Stimulated activated CD8-positive, alpha-beta memory T cell treated with anti-CD3 and anti-CD28 coated beads, Interleukin-4, amount 100 ng/mL, for 48 hours (primary cell): Measurements from ENCODE around the gene RNF213.
"Not testable (repeated sequence)": the region's sequence is repeated elsewhere in the genome, so short reads cannot be mapped to it uniquely, and the experiment has no call there.

Experiments
- DNase-seq: peaks from one replicate; pipeline ENCODE4 v3.0.0-alpha.2; 2020

The RNF213 gene

DNA sequence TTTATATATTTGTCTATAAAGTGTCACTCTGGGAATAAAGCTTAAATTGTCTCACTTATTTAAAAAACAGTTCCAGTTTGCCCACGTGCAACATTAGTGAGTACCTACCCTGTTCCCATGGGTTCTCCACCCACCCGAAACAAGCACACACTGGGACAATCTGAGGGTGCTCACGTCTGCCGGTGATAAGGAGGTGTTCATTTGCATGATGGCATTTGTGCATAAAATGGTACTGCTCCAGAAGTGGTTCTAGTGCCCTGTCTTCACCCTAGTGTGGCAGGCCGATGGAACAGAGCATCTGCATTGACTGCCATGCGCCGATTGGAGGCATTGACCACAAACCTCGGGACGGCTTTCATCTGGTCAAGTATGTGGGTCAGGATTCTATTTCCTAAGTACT is 118.7 kb downstream of the RNF213 start:
- no peak for DNase-seq

DNA sequence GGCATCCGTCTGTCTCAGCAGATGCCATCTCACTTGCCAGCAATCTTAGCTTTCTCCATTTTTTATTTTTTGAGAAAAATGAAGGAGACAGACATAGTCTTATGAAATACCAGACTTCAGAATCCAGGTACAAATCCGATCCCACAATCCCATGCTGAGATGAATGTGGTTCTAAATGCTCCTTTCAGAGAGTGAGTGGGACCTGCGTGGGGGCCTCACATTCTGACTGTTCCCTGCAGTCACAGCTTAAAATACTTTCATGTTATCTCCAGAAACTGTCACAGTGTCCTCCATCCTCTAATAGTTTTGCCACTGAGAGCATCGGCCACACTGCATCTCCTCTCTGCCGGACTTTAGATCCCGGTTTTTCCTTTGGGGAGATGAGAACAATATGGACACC is 119.4 kb downstream of the RNF213 start:
- DNase-seq = no peak

DNA sequence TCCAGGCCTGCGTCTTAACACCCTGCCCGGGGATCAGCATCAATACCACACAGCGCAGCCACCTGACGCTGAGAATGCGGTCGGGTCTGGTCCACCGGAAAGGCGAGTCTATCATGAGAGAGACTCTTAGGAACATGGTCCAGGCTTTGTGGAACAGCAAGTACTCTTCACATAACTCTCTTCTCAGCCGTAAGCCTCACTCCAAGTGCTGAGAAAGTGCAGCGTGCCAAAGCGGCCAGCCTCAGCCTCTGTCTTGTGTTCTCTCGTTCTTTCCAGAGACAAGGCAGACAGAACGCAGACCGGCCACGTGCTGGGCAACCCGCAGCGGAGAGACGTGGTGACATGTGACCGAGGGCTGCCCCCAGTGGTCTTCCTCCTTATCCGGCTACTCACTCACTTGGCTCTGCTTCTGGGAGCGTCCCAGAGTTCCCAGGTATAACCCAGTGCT is 119.9 kb downstream of the RNF213 start:
- no peak for DNase-seq

DNA sequence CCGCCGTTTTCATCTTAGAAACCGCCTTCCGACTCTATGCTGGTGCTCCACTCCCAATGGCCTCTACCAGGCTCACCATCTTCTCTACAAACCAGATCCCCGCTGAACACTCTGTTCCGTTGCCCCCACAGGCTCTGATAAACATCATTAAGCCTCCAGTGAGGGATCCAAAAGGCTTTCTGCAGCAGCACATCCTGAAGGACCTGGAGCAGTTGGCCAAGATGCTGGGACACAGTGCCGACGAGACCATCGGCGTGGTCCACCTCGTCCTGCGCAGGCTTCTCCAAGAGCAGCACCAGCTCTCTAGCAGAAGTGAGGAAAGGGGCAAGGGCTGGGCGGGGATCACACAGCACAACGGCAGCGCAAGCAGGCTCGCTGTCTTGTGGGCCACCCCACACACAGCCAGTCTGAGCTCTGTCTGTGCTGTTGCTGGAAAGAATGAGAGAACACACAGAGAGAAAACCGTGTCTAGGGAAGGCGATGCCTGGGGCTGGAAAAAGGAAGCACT is 120.8 kb downstream of the RNF213 start:
- DNase-seq = no peak

DNA sequence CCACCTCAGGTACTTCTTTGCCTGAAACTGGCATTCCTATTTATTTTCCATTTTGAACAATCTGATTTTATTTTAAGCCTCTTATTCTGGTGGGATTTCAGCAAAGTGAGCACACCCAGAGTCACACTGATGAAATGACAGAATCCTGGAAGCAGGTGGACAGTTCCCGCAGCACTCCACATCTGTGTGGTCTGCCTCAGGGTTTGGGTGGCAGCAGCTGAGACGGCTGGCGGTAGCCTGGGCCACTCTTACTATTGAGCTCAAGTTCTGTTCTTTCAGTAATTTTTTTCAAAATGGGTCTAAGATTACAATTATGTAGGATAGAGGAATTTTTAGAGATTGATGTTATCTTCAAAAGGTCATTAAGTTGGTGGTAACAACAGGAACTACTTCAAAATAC is 121.8 kb downstream of the RNF213 start:
- no peak for DNase-seq

DNA sequence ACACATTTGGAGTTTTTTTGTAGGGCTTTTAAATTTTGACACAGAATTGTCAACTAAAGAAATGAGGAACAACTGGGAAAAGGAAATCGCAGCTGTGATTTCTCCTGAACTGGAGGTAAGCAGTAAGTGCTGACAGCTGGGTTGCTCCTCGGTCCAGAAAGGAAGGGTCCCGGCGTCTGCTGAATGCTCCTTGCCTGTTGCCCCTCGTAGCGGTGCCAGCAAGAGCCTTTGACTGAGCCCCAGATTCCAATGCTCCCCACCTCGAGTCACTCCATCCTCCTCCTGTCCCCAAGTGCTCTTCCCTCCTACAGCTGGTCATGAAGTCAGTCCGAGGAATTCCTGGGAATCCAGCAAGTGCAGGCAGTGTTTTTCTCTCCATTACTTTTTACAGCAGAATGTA is 122.3 kb downstream of the RNF213 start:
- no peak for DNase-seq

DNA sequence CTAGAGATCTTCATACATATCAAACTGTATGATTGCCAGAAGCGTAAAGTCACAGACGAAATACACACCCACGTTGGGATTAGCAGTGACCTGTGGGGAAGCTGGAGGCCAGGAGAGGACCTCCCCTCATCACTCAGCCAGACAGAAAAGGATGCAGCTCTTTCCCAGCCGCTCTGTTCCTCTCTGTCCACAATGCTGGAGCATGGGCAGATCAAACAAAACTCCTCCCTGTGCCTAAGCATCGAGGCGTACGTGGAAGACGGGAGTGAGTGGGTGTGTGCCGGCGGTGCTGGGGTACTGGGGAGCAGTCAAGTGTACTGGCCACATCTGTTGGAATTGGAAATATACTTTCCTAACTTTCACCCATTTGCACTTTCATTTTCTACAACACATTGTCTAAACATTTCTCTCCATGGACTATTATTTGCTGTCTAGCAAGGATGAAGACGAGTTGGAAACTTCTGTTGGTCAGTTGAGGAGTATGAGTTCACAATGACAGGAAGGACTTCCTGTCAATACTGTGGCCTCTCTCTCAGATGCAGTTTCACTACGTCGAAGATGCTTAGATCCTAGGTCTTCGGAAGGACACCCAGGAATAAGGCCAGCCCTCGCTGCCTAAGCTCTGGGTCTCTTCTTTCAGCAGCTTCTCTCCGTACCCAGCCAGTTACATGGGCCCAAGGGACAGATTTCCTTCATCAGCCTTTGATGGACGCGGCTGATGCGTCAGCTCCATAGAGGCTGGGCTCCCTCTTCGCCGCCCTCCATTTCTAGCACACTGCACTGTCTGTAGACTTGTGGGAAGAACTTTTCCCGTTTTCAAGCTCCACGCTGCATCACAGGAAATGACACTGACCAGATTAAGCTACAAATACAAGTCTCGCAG is 123.7 kb downstream of the RNF213 start:
- DNase-seq = no peak

DNA sequence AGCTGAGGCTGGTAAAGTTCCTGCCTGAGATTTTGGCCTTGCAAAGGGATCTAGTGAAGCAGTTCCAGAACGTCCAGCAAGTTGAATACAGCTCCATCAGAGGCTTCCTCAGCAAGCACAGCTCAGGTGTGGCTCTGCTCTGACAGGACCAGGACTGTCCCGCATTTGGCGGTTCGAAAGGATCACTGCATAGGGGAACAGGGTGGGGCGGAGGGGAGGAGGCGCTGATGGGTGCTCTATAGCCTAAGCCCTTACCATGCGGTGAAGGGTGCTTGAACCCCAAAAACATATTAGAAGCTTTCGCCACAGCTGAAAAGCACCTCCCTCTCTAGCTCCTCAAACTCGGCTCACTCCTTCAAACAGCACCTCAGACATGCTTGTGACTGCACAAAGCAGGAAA is 124.4 kb downstream of the RNF213 start:
- DNase-seq = no peak

DNA sequence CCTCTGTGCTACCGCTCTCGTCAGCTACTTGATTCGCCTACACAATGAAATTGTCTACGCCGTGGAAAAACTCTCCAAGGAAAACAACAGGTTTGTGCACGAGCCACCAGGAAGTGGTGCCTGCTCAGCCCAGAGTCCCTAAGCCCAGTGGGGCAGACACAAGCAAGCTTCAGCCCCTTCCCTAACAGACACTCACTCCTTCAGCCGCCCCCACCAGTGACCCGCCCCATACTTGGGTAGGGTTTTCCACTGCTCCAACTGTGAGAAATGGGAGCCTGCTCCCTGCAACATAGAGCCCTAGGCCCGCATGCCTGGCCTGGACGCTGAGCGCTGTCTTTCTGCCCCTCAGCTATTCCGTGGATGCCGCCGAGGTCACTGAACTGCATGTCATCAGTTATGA is 125.7 kb downstream of the RNF213 start:
- DNase-seq = no peak

DNA sequence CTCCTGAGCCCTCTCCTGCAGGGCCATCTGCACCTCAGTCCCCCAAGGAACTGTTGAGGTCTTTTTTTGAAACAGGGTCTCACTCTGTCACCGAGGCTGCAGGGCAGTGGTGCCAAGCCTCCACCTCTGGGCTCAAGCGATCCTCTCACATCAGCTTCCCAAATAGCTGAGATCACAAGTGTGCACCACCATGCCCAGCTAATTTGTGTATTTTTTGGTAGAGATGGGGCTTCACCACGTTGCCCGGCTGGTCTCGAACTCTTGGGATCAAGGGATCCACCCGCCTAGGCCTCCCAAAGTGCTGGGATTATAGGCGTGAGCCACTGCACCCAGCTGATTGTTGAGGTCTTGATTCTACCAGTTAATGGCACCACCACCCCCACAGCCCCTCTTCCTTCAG is 126.4 kb downstream of the RNF213 start:
- no peak for DNase-seq

DNA sequence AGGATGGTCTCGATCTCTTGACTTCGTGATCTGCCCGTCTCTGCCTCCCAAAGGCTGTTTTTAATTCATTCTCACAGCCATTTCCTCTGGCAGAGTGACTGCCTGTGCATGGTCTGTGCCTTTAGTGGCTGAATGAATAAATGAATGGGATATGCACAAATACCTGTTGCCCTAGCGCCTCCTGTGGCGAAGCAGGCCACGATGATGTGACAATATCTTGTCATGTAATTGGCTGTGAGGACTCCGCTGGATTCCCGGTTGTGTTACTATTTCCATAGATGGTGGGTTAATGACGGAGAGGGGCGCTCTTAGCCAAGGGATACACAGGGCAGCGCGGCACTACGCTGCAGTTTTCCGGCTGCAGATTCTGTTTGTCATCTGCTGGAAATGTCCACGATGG is 127.5 kb downstream of the RNF213 start:
- no peak for DNase-seq

DNA sequence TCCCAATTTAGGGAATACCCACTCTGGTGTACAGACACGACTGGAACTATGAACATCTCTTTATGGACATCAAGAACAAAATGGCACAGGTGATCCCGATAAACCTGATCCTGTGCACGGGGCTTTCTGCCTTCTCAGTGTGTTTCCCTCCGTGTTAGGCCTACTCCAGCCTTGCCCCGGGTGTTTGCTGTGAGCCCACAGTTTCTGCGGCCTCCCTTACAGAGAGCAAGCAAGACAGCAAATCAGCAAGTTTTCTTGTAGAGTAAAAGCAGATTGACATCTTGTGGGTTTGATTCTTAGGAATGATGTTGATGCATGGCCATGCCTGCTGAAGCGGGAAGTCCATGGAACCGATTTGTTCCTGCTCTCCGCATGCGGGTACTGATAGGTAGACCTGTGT is 127.9 kb downstream of the RNF213 start:
- no peak for DNase-seq

DNA sequence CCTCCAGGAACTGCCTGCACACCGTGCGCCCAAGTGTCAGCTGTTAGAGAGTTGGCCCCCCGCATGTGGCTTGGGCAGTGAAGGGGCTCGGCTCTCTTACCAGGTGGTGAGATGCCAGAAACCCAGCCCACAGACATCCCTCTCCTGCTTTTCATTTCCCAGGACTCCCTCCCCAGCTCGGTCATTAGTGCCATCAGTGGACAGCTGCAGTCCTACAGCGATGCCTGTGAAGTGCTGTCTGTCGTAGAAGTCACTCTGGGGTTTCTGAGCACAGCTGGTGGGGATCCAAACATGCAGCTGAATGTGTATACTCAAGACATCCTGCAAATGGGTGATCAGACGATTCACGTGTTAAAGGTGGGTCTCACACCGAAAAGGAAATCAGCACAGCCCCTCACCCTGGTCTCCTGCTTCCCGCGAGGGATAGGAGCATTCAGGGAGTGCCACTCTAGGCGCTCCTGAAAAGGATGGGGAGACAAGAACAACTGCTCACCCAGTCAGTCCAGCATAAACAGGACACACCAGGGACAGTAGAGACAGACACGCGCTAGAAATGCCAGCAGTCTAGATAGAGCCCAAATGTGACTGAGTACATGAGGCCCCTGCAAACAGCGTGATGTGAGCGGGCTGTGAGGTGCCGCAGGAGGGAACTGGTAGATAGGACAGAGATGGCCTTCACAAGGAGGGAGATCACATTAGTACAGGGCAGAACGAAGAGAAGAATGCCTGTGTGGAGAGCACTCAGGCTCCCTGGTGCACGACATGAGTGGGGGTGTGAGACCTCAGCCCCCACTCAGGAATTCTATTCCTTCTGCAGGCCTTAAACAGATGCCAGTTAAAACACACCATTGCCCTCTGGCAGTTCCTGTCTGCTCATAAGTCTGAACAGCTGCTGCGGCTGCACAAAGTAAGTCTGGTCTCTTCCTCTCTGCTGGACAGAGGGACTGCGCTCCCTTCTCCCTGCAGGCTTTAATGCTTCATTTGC is 128.7 kb downstream of the RNF213 start:
- no peak for DNase-seq

DNA sequence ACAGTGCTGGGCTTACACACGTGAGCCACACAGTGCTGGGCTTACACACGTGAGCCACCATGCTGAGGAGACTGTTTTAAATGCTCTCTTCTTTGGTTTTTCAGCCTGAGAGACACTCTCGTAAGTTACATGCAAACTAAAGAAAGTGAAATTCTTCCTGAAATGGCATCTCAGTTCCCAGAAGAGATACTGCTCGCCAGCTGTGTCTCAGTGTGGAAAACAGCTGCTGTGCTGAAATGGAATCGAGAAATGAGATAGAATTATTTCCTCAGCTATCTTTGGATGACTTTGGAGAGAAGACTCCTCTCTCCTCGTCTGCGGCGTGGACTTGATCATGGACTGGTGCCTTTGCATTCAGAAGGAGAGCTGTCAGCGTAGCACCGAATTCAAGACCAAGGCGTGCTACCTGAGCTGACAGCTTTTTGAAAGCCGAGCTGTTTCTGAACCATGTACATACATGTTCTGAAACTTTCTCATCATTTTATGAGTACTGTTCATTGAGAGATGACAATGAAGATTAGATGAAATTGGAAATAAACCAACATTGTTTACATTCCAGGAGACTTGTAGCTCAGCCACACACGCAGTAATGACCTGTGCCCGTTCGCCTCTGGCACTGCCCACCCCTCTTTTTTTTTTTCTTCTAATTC is 132.7 kb downstream of the RNF213 start:
- DNase-seq = no peak

DNA sequence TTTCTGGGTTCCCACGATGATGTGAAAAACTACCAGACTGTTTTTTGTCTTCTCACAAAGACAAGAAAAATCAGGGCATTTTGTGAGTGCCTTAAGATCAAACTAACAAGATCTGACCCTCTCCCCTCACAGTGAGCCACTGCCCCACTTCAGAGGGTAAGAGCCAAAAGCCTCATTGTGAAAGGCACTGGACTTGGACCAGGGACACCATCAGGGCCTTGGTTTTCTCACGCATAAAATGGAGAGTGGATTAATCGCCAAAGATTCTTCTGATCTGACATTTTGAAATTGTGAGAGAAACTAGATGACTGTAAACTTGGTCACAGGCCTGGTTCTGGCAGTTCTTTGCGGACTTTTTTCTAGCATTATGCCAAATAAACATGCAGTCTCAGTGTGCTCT is 133.3 kb downstream of the RNF213 start:
- no peak for DNase-seq

DNA sequence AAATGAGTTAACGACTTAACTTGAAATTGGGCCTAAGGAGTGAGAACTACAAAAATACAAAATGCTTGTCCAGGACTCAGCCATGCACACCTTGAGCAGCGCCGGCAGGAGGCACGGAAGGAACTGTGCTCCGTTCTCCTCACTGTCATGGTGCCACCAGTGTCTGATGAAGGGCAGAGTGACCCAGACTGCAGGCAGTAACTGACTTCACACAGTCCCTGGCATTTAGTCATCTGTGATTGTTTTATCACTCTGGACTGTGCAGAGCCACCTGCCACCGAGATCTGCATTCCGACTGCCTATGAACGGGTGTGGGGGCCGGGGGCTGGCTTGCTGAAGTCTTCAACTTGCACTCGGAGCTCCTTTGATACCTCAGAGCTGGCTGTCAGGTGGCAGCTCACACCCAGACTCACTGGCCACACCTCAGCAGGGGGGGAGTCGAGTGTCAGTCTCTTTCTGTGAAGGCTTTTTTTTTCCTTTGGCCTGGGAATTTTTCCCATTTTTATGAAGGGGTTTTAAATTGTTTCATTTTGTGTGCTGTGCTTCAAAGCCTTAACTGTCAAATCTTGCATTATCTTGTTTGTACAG is 134.1 kb downstream of the RNF213 start:
- no peak for DNase-seq

DNA sequence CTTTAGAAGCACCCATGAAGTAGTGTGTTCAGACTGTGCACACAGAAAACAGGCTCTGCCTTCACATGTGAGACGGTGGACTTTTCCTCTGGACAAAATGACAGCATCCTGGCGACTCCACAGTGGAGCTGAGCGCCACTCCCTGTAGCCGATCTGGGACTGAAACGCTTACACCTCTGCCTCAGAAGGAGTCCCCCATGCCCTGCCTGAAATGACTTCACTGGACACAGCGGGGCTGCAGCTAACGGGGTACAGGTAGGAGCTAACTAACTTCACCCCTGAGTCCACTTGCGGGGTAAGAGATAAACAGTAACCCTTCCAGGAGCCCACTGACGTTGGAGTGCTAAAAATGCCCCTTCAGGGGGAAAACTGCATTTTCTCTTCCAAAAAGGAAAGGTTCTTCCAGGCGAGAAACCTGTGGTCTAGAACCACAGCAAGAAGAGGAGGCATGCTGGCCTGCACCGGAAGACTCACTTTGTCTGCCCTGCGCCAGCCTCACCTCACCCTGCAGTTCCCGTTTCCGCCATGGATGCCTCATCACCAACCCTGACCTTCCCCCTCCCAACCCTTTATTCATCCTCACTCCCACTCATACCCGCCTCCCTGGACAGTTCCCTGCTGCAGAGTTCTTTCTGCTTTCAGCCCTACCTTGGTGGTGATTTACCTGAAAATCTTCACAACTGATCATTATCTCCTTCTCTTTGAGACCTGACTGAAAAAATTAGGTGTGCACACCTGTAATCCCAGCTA is 134.9 kb downstream of the RNF213 start:
- no peak for DNase-seq

DNA sequence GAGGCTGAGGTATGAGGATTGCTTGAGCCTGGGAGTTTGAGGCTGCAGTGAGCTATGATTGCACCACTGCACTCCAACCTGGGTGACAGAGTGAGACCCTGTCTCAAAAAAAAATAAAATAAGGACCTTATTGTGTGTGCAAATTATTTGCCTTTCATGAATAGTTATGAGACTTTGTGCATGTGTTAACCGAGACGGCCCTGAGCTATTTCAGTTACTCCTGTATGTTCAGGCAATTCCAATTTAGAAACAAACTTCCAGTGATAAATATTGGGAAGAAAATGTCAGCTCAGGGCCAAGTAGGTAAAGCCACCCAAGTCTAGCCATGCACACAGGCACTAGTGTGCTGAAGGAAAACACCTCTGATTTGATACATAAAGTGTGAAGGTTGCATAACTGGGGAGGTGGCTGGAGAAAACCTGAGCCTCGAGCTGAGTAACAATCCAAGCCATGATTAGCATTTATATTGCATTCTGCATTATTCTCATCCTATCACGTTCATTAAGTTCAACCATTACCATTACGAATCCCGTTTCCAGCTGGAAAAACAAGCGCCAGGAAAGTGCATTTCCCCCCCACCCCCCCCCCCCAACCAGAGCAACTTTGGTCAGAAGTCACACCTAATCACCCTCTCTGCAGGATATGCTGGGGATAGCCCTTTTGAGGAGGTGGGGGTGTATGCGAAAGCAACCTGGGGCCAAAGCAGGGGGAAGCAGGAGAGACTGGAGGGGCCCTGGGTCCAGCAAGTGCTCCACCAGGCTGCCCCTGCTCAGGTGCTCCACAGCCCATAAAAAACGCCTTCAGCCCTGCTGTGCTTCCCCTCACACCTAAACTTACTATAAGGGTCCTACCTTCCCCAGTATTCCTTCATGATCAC is 135.7 kb downstream of the RNF213 start:
- no peak for DNase-seq

DNA sequence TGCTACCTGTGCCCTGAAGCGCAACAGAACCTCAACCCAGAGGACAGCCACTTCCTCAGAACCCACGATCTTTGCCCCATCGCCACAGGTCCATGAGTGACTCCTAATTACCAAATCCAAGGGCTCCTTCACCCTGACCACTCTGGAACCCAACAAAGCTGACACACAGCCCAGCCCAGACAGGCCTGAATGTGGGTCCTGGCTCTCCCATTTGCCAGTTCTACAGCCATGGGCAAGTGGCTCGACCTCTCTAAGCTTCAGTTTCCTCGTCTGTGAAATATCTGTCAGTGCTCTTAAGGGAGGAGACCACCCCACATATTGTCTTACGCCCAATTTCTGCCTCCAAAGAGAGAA is 136.4 kb downstream of the RNF213 start:
- DNase-seq = peak; percentile 35

DNA sequence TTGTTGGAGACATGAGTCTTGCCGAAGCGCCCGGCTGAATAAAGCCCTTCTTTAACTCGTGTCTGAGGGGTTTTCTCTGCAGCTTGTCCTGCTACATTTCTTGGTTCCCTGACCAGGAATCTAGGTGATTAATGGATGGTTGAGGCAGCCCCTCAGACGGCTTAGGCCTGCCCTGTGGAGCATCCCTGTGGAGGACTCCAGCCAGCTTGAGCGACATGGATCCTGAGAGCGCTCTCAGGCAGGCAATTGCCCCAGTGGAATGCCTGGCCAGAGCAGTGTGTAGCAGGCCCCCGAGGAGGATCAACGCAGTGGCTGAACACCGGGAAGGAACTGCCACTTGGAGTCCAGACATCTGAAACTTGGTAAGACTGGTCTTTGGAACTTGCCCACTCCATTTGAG is 137.0 kb downstream of the RNF213 start:
- no peak for DNase-seq

DNA sequence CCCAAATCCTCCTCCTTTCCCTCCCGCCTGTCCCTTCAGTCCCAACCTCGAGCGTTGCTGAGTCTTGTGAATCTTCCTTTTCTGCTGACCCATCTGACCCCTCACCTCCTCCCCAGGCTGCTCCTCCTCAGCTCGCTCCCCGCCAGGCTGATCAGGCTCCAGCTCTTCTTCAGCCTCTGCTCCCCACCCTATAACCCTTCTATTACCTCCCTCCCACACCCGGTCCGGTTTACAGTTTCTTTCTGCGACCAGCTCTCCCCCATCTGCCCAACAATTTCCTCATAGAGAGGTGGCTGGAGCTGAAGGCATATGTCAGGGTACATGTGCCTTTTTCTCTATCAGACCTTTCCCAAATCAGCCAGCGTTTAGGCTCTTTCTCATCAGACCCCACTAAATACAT is 140.4 kb downstream of the RNF213 start:
- DNase-seq = not testable (repeated sequence)
